Chondrocyte (in vitro differentiated cells): ENCODE measurements around the gene NACC2. TPM values are rescaled to one million over a fixed set of nuclear protein-coding genes. Genes with fewer than 3 reads are reported as not detected.
A peak's percentile ranks its signal among the peaks of the same experiment; 100 is the strongest.

Experiments
- DNase-seq: peaks from one replicate; pipeline ENCODE4 v3.0.0; 2021; ENCODE audit warnings: mixed read lengths, low spot score
- H3K27ac Mint-ChIP-seq: one replicate; pipeline ENCODE4 v1.8.0; 2021; ENCODE audit warnings: mild to moderate bottlenecking, moderate library complexity, mixed read lengths; ENCODE audit not compliant: unreplicated experiment
- H3K27me3 Mint-ChIP-seq: 2 replicates; pipeline ENCODE4 v1.8.0; 2021; ENCODE audit warnings: low read depth, mixed read lengths
- H3K36me3 Mint-ChIP-seq: 2 replicates; pipeline ENCODE4 v1.8.0; 2021; ENCODE audit warnings: low read depth, mixed read lengths
- H3K4me1 Mint-ChIP-seq: 2 replicates; pipeline ENCODE4 v1.8.0; 2021; ENCODE audit warnings: low read depth, mild to moderate bottlenecking, mixed read lengths
- H3K4me3 Mint-ChIP-seq: one replicate; pipeline ENCODE4 v1.8.0; 2021; ENCODE audit warnings: mild to moderate bottlenecking, moderate library complexity, mixed read lengths; ENCODE audit not compliant: unreplicated experiment
- H3K9me3 Mint-ChIP-seq: 2 replicates; pipeline ENCODE4 v1.8.0; 2021; ENCODE audit warnings: low read depth, mixed read lengths
- total RNA-seq: library from RNA; stranded (reverse); gene quantifications from 3 replicates; pipeline ENCODE4 v1.2.1, GENCODE V29; 2021
- TF ChIP-seq, protein P1 (sequence below): fragments of 200-600 bp; sonication (generic); IDR thresholded peaks from 2 replicates; pipeline ENCODE4 v1.5.0; 2021; ENCODE audit warnings: antibody characterized with exemption, mild to moderate bottlenecking, moderate library complexity

The NACC2 gene
- total RNA-seq, 1 donor from 2014 or later, result 51.0 TPM

DNA sequence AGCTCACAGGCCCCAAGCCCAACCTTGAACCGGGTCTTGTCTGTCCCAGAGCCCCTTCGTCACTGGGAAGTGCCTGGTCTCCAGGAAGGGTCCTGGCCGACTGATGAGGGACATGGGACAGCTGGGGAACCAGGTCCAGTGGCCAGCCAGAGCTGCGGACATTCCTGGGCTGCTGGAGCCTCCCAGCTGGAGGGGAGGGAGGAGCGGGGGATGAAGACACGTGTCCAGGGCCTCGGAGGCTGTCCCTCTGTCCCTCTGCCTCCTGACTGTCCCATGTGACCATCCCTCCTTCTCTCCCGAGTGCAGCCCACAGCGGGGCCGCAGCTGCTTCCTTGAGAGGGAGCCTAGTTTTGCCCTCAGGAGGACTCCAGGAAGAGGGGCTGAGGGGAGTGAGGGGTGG lies 92.2 kb downstream of the NACC2 start:
- Mint-ChIP-seq H3K27ac (no peak overlapping the region), H3K27me3 (no peaks in the 10 kb centered on the region), H3K4me3 (no peak overlapping the region), H3K9me3 (no peaks in the 10 kb centered on the region), H3K4me1 (peaks cover 30% of the 10 kb centered on the region), H3K36me3 (peaks cover 5% of the 10 kb centered on the region)
- no peak for DNase-seq
- TF ChIP-seq, protein P1, sequence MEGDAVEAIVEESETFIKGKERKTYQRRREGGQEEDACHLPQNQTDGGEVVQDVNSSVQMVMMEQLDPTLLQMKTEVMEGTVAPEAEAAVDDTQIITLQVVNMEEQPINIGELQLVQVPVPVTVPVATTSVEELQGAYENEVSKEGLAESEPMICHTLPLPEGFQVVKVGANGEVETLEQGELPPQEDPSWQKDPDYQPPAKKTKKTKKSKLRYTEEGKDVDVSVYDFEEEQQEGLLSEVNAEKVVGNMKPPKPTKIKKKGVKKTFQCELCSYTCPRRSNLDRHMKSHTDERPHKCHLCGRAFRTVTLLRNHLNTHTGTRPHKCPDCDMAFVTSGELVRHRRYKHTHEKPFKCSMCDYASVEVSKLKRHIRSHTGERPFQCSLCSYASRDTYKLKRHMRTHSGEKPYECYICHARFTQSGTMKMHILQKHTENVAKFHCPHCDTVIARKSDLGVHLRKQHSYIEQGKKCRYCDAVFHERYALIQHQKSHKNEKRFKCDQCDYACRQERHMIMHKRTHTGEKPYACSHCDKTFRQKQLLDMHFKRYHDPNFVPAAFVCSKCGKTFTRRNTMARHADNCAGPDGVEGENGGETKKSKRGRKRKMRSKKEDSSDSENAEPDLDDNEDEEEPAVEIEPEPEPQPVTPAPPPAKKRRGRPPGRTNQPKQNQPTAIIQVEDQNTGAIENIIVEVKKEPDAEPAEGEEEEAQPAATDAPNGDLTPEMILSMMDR, result no peak

DNA sequence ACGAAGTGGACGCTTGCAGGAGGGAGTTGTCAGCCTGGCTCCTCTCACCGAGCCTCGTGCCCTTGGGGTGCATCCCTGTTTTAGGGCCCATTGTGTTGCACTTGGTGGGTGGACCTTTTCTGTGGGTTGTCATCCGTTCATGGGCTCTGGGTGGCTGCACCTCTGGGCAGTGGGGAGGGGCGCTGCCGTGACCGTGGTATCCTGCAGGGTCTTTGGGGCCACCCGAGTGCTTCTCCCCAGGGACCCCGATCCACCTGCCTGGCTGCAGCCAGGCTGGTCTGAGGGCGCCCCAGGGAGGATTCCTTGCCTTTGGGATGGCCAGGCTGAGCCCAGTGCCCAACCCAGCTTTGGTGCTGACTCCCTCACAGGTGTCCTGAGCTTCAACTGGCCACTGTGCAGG lies 92.9 kb downstream of the NACC2 start:
- Mint-ChIP-seq H3K27me3 (no peaks in the 10 kb centered on the region), H3K36me3 (peaks cover 1% of the 10 kb centered on the region), H3K9me3 (no peaks in the 10 kb centered on the region), H3K4me3 (no peak overlapping the region), H3K4me1 (peaks cover 23% of the 10 kb centered on the region), H3K27ac (no peak overlapping the region)
- DNase-seq, result no peak
- TF ChIP-seq, protein P1, result no peak

DNA sequence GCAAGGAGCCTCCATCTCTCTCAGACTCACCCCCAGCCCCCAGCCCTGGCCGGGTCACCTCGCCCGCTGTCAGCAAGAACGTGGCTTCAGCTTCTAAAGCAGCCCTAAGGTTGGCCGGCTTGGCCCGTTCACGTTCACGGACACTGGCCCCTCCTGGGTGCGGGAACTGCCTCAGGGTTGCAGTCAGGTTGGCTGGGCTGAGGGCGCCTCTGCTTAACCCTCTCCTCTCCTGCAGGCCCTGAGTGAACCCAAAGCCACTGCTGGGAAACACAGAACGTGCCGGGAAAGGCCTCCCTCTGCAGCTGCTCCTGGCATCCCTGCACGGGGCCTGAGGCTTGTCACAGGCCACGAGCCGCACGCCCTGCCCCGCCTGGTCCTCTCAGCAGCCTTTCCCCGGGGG lies 93.9 kb downstream of the NACC2 start:
- no peak overlapping the region for H3K4me3 Mint-ChIP-seq
- H3K27ac Mint-ChIP-seq, result peak overlapping the region; percentile 17
- no peaks in the 10 kb centered on the region for H3K27me3 Mint-ChIP-seq
- H3K36me3 Mint-ChIP-seq, result no peaks in the 10 kb centered on the region
- H3K4me1 Mint-ChIP-seq, result peaks cover 16% of the 10 kb centered on the region
- H3K9me3 Mint-ChIP-seq, result no peaks in the 10 kb centered on the region
- TF ChIP-seq, protein P1, result no peak
- DNase-seq, result no peak

DNA sequence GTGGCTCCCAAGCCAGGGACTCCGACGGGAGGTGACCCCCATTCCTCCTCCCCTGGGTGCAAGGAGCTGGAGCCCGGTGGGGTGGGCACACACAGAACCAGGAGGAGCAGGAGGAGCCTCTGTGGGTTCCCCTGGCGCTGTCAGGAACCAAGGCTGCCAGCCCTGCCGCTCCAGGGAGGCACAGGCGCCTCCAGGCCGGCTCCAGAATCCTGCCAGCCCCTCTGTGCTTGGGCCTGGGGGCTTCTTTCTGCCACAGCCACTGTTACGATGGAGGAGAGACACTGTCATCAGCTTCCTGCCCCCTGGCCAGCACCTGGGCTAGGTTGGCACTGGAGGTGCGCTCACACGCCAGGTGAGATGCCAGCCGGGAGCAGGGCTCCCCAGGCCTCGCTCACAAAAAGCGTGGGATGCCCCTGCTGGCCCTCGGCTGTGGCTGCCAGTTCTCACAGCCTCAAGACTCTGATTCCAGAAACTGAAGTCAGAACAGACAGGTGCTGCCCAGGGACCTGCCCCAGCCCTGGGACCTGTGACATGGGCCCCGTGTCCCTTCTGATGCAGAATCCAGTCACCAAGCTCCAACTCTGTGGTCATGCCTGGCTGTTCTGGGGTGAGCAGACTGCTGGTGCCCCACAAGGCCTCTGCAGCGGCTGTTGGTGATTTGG lies 96.5 kb downstream of the NACC2 start:
- TF ChIP-seq, protein P1, result no peak
- Mint-ChIP-seq H3K9me3 (no peaks in the 10 kb centered on the region), H3K4me1 (peaks cover 7% of the 10 kb centered on the region), H3K27me3 (no peaks in the 10 kb centered on the region), H3K27ac (no peak overlapping the region), H3K4me3 (no peak overlapping the region), H3K36me3 (no peaks in the 10 kb centered on the region)
- DNase-seq, result no peak

DNA sequence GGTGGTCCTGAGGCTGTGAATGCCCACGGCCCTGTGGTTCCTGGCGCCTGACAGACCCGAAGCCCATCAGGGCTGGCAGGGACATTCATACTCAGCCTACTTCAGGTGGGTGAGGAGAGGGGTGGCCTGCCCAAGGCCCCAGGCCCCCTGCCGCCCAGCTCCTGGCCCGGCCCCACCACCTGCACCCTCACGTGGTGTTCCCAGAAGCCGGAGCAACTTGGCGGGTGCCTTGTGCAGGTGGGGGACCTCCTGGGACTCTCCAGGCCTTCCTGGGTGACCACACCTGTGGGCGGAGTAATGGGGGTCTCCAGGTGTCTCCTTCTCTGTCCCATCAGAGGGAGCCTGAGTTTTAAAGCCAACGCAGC lies 97.1 kb downstream of the NACC2 start:
- Mint-ChIP-seq H3K27me3 (no peaks in the 10 kb centered on the region), H3K9me3 (no peaks in the 10 kb centered on the region), H3K4me1 (peaks cover 5% of the 10 kb centered on the region), H3K4me3 (no peak overlapping the region), H3K27ac (no peak overlapping the region), H3K36me3 (no peaks in the 10 kb centered on the region)
- DNase-seq, result no peak
- TF ChIP-seq, protein P1, result no peak
